Neutrophil (primary cell): Measurements from ENCODE around the gene RCSD1.

Experiments used
- H3K27ac ChIP-seq: fragments of 200-600 bp; sonication (generic); 2 replicates; pipeline ENCODE4 v1.5.1; 2016; ENCODE audit warnings: mild to moderate bottlenecking, moderate library complexity
- H3K27me3 ChIP-seq: fragments of 200-600 bp; sonication (generic); 2 replicates; pipeline ENCODE4 v1.6.0; 2016; ENCODE audit warnings: mild to moderate bottlenecking
- H3K36me3 ChIP-seq: fragments of 200-600 bp; sonication (generic); 2 replicates; pipeline ENCODE4 v1.5.1; 2017
- H3K4me1 ChIP-seq, 2 experiments: fragments of 200-600 bp in 1 of 2; sonication (generic) in 1 of 2; 1 replicate in 1 of 2; 2 replicates in 1 of 2; pipeline versions ENCODE4 v1.5.1 to v1.6.1; 2013 to 2016; ENCODE audit warnings: low read depth in 1 of 2, low read length in 1 of 2, mild to moderate bottlenecking in 1 of 2, moderate library complexity in 1 of 2; ENCODE audit not compliant: control insufficient read depth in 1 of 2, insufficient read depth in 1 of 2
- H3K4me3 ChIP-seq, 2 experiments: fragments of 200-600 bp in 1 of 2; sonication (generic) in 1 of 2; 1 replicate in 1 of 2; 2 replicates in 1 of 2; pipeline ENCODE4 v1.5.1; 2013 to 2016; ENCODE audit warnings: low read depth in 1 of 2, low read length in 1 of 2, mild to moderate bottlenecking in 1 of 2, moderate library complexity in 1 of 2
- H3K9me3 ChIP-seq: fragments of 200-600 bp; sonication (generic); 2 replicates; pipeline ENCODE4 v1.5.1; 2016
- TF ChIP-seq, protein P1 (sequence below): fragments of 200-600 bp; sonication (generic); IDR thresholded peaks from 2 replicates; pipeline ENCODE4 v1.5.1; 2016; ENCODE audit warnings: antibody characterized with exemption

Gene RCSD1

DNA sequence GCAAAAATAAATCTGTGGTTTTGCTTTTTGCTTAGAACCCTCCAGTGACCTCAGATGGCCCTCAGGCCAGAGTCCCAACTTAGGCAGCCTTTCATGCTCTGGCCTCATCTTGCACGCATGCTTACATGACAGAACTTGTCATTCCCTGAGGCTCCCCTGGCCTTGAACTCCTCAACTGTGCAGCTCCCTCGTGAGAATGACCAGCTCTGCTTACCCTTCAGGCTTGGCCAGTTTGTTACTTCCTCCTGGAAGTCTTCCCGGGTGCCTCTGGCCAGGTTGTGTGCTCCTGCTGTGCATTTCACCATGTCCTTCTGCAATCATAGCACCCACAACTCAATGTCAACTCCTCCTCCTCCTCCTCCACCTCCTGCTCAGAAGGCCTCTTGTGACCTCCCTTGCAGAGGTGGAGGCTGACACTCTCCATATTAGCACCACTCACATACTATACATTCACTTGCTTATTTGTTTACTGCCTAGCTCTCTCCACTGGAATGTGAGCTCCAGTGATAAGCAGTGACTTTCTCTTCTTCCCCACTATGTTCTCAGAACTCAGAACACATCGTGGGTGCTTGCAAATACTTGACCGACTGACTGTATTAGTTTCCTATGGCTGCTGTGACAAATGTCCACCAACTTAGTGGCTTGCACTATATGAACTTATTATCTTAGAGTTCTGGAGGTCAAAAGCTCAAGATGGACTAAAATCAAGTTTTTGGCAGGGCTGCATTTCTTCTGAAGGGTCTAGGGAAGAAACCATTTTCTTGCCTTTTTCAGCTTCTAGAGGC lies 41.9 kb downstream of the RCSD1 start:
- peak overlapping the region; percentile 62 for H3K27ac ChIP-seq
- peaks cover 61 to 65% of the 10 kb centered on the region in 2 experiments for H3K4me1 ChIP-seq
- H3K4me3 ChIP-seq: peak overlapping the region in 1 of 2 experiments; percentile 7
- H3K27me3 ChIP-seq: no peaks in the 10 kb centered on the region
- no peaks in the 10 kb centered on the region for H3K9me3 ChIP-seq
- TF ChIP-seq, protein P1, sequence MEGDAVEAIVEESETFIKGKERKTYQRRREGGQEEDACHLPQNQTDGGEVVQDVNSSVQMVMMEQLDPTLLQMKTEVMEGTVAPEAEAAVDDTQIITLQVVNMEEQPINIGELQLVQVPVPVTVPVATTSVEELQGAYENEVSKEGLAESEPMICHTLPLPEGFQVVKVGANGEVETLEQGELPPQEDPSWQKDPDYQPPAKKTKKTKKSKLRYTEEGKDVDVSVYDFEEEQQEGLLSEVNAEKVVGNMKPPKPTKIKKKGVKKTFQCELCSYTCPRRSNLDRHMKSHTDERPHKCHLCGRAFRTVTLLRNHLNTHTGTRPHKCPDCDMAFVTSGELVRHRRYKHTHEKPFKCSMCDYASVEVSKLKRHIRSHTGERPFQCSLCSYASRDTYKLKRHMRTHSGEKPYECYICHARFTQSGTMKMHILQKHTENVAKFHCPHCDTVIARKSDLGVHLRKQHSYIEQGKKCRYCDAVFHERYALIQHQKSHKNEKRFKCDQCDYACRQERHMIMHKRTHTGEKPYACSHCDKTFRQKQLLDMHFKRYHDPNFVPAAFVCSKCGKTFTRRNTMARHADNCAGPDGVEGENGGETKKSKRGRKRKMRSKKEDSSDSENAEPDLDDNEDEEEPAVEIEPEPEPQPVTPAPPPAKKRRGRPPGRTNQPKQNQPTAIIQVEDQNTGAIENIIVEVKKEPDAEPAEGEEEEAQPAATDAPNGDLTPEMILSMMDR: no peak
- peaks cover 64% of the 10 kb centered on the region for H3K36me3 ChIP-seq

DNA sequence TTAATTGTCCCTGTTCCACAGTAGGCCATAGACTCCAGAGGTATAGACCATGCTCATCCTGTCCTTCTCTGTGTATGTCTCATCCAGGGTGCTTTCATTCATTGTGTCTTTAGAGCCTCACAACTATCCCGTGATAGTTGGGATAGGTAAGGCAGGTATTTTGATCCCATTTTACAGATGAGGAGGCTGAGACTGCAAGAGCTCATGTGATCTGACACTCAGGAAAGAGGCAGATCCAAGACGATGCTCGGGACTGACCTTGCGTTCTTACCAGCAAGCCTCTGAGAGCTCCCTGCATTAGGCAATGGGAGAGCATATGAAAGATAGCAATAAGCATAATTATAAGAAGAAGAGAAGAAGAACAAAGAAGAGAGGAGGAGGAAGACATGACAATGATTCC lies 42.8 kb downstream of the RCSD1 start:
- H3K9me3 ChIP-seq: no peaks in the 10 kb centered on the region
- TF ChIP-seq, protein P1: no peak
- no peak overlapping the region for H3K4me3 ChIP-seq
- peaks cover 61 to 65% of the 10 kb centered on the region in 2 experiments for H3K4me1 ChIP-seq
- H3K27me3 ChIP-seq: no peaks in the 10 kb centered on the region
- H3K27ac ChIP-seq: peak overlapping the region; percentile 62
- peaks cover 70% of the 10 kb centered on the region for H3K36me3 ChIP-seq

DNA sequence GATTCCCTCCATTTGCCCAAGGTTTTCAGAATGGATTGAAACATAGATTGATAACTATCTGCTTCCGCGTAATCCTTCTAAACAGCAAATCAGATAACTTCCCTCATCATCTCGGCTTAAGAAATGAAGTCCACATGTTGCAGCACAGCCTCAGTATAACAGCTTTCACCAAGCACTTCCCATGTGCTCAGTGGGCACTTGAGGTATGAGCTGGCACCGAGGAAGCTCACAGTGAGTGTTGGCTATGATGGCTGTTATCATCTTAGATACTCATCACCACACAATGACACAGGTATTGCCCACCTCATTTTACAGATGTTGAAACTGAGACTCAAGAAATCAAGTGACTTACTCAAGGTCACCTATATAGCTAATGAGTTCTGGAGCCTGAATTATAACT lies 43.2 kb downstream of the RCSD1 start:
- Histone ChIP-seq H3K27me3 (no peaks in the 10 kb centered on the region), H3K4me1 (peaks cover 59 to 63% of the 10 kb centered on the region in 2 experiments), H3K27ac (peak overlapping the region; percentile 62), H3K4me3 (no peak overlapping the region), H3K36me3 (peaks cover 71% of the 10 kb centered on the region), H3K9me3 (no peaks in the 10 kb centered on the region)
- TF ChIP-seq, protein P1: no peak

DNA sequence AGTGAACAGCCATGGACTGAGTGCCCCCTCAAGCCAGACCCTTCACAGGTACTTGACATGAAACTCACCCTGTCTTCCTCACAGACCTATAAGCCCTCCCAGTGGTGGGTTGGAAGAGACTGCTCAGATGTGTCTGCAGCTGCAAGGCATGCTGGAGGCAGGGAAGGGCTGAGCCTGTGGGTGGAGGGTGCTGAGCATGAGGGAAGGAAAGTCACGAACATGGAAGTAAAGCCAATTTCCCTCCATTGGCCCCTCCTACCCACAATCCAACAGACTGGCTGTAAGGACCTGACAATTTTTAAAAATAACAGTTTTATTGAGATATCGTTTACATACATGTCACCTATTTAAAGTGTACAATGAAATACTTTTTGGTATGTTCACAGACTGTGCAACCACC lies 44.1 kb downstream of the RCSD1 start:
- TF ChIP-seq, protein P1: no peak
- Histone ChIP-seq H3K4me3 (no peak overlapping the region), H3K36me3 (peaks cover 76% of the 10 kb centered on the region), H3K9me3 (no peaks in the 10 kb centered on the region), H3K27me3 (no peaks in the 10 kb centered on the region), H3K27ac (peak overlapping the region; percentile 62), H3K4me1 (peaks cover 51 to 54% of the 10 kb centered on the region in 2 experiments)

DNA sequence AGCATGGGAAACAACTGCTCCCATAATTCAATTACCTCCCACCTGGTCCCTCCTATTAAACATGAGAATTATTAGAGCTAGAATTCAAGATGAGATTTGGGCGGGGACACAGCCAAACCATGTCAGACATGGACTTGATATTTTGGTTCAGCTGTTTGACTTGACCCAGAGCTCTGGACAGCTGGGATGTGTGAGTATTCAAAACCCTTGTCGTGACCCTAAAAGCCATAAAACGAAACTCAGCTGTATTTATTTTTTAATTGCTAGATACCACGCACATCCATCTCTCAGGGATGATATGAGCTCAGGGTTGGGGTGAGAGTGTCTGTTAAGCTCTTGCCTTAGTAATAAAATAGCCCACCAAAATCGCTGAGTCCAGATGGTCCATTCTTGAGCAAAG lies 45.4 kb downstream of the RCSD1 start:
- H3K27me3 ChIP-seq: no peaks in the 10 kb centered on the region
- TF ChIP-seq, protein P1: no peak
- H3K36me3 ChIP-seq: peaks cover 77% of the 10 kb centered on the region
- peaks cover 47% of the 10 kb centered on the region in 2 experiments for H3K4me1 ChIP-seq
- peak overlapping the region; percentile 11 for H3K27ac ChIP-seq
- no peak overlapping the region for H3K4me3 ChIP-seq
- H3K9me3 ChIP-seq: no peaks in the 10 kb centered on the region
